SK-N-SH (cell line): ENCODE data around the gene ZNF540. TPM values are rescaled to one million over a fixed set of nuclear protein-coding genes. Genes with fewer than 3 reads are reported as not detected.

Experiments
- CTCF ChIA-PET: fragments of 300-600, 350-600 bp; formaldehyde crosslinking; extraction: SDS; loops from one replicate; lab custom pipeline; 2021; lab: Yijun Ruan, JAX
- POLR2A ChIA-PET: fragments of 350-600 bp; sonication (Branson Sonifier 250); formaldehyde crosslinking; extraction: SDS; loops from one replicate; lab custom pipeline; 2020; ENCODE audit warnings: antibody characterized with exemption, inconsistent platforms; lab: Yijun Ruan, JAX
- DNase-seq: peaks from one replicate; pipeline ENCODE4 v3.0.0; 2012
- H2AFZ ChIP-seq: fragments of 200-600 bp; sonication (generic); 2 replicates; pipeline ENCODE4 v1.8.1; 2016; ENCODE audit warnings: antibody characterized with exemption, mild to moderate bottlenecking, low read depth
- H3F3A ChIP-seq: fragments of 200-600 bp; sonication (generic); replicated peaks from 2 replicates; pipeline ENCODE3; 2016; ENCODE audit warnings: antibody characterized with exemption, mild to moderate bottlenecking; ENCODE audit not compliant: insufficient read depth
- H3K27ac ChIP-seq, 2 experiments: fragments of 200-500 bp in 1 of 2; fragments of 200-600 bp in 1 of 2; sonication (Bioruptor generic) in 1 of 2; sonication (generic), shearing (Covaris generic) in 1 of 2; 2 replicates each; pipeline versions ENCODE4 v1.5.1 to v1.6.1; 2014 to 2016; ENCODE audit warnings: low read depth in 2 of 2, inconsistent platforms in 1 of 2, low read length in 1 of 2, mild to moderate bottlenecking in 1 of 2, mixed read lengths in 1 of 2
- H3K27me3 ChIP-seq: fragments of 200-600 bp; sonication (generic), shearing (Covaris generic); 2 replicates; pipeline ENCODE4 v1.6.1; 2016; ENCODE audit warnings: mixed run types; ENCODE audit not compliant: insufficient read depth
- H3K36me3 ChIP-seq, 2 experiments: fragments of 200-500 bp in 1 of 2; fragments of 200-600 bp in 1 of 2; sonication (Bioruptor generic) in 1 of 2; sonication (generic) in 1 of 2; replicated peaks in 1 of 2; 2 replicates each; pipeline versions ENCODE3 to v1.5.1; 2014 to 2016; ENCODE audit warnings: low read length in 1 of 2, mild to moderate bottlenecking in 1 of 2; ENCODE audit not compliant: insufficient read depth in 2 of 2, control insufficient read depth in 1 of 2
- H3K4me1 ChIP-seq, 2 experiments: fragments of 200-500 bp in 1 of 2; fragments of 200-600 bp in 1 of 2; sonication (Bioruptor generic) in 1 of 2; sonication (generic), shearing (Covaris generic) in 1 of 2; 2 replicates each; pipeline versions ENCODE4 v1.5.1 to v1.6.1; 2014 to 2016; ENCODE audit warnings: low read depth in 1 of 2, low read length in 1 of 2, mixed run types in 1 of 2; ENCODE audit not compliant: insufficient read depth in 2 of 2, control insufficient read depth in 1 of 2
- H3K4me2 ChIP-seq: fragments of 200-600 bp; sonication (generic), shearing (Covaris generic); 2 replicates; pipeline ENCODE4 v1.6.1; 2017; ENCODE audit warnings: mixed run types
- H3K4me3 ChIP-seq, 2 experiments: fragments of 200-500 bp in 1 of 2; fragments of 200-600 bp in 1 of 2; sonication (Bioruptor generic) in 1 of 2; sonication (generic), shearing (Covaris generic) in 1 of 2; 2 replicates each; pipeline versions ENCODE4 v1.5.1 to v1.8.1; 2014 to 2016; ENCODE audit warnings: low read depth in 2 of 2, inconsistent platforms in 1 of 2, low read length in 1 of 2, mild to moderate bottlenecking in 1 of 2, mixed read lengths in 1 of 2, moderate library complexity in 1 of 2
- H3K79me2 ChIP-seq: fragments of 200-600 bp; sonication (generic); 2 replicates; pipeline ENCODE4 v1.8.1; 2017; ENCODE audit warnings: mild to moderate bottlenecking; ENCODE audit not compliant: insufficient read depth
- H3K9ac ChIP-seq: fragments of 200-600 bp; sonication (generic); 2 replicates; pipeline ENCODE4 v1.6.1; 2017; ENCODE audit warnings: mixed run types
- H3K9me2 ChIP-seq: fragments of 200-600 bp; sonication (generic); 2 replicates; pipeline ENCODE4 v1.6.1; 2017; ENCODE audit warnings: mixed run types
- H3K9me3 ChIP-seq: fragments of 200-600 bp; sonication (generic); 2 replicates; pipeline ENCODE4 v1.6.1; 2017; ENCODE audit warnings: mixed run types, mild to moderate bottlenecking, moderate library complexity
- H4K20me1 ChIP-seq: fragments of 200-600 bp; sonication (generic); 2 replicates; pipeline ENCODE4 v1.6.1; 2017; ENCODE audit warnings: mild to moderate bottlenecking, mixed run types; ENCODE audit not compliant: insufficient read depth
- CTCF ChIP-seq: fragments of 200-600 bp; sonication (generic); IDR thresholded peaks from 2 replicates; pipeline ENCODE4 v1.6.1; 2017; ENCODE audit warnings: antibody characterized with exemption, mild to moderate bottlenecking, moderate library complexity
- ELF1 ChIP-seq: IDR thresholded peaks from 2 replicates; pipeline ENCODE4 v1.4.0; 2012
- EP300 ChIP-seq, 2 experiments: IDR thresholded peaks; 2 replicates each; pipeline versions ENCODE4 v1.4.0 to v1.6.1; 2012; ENCODE audit warnings: borderline replicate concordance in 1 of 2, low read depth in 1 of 2, low read length in 1 of 2
- EZH2phosphoT487 ChIP-seq: fragments of 200-600 bp; sonication (generic); IDR thresholded peaks from 2 replicates; pipeline ENCODE4 v1.6.1; 2017; ENCODE audit warnings: low read depth, mixed run types, mild to moderate bottlenecking, antibody characterized with exemption, moderate library complexity, borderline replicate concordance
- GATA2 ChIP-seq: sonication (generic); formaldehyde crosslinking; IDR thresholded peaks from 2 replicates; pipeline ENCODE4 v1.5.0; 2020; ENCODE audit warnings: mild to moderate bottlenecking, missing genetic modification reagents
- JUND ChIP-seq: IDR thresholded peaks from 2 replicates; pipeline ENCODE4 v1.4.0; 2012
- MAX ChIP-seq: IDR thresholded peaks from 2 replicates; pipeline ENCODE4 v1.4.0; 2012; ENCODE audit warnings: low read depth
- NFIC ChIP-seq: IDR thresholded peaks from 2 replicates; pipeline ENCODE4 v1.4.0; 2012; ENCODE audit warnings: borderline replicate concordance
- NRF1 ChIP-seq: IDR thresholded peaks from 2 replicates; pipeline ENCODE4 v1.6.1; 2012; ENCODE audit warnings: low read depth, mild to moderate bottlenecking, low read length
- PBX3 ChIP-seq: IDR thresholded peaks from 2 replicates; pipeline ENCODE4; 2012
- POLR2AphosphoS5 ChIP-seq: IDR thresholded peaks from 2 replicates; pipeline ENCODE4 v1.6.1; 2012; ENCODE audit warnings: low read depth, low read length
- RAD21 ChIP-seq: IDR thresholded peaks from 2 replicates; pipeline ENCODE4 v1.6.1; 2012; ENCODE audit warnings: mild to moderate bottlenecking, low read length
- RCOR1 ChIP-seq: fragments of 150-350 bp; IDR thresholded peaks from 2 replicates; pipeline ENCODE4 v1.6.1; 2017; ENCODE audit warnings: antibody characterized with exemption, low read length
- REST ChIP-seq: IDR thresholded peaks from 2 replicates; pipeline ENCODE4 v1.6.1; 2012; ENCODE audit warnings: mild to moderate bottlenecking, low read depth, low read length, moderate library complexity
- RFX5 ChIP-seq: IDR thresholded peaks from 2 replicates; pipeline ENCODE4 v1.6.1; 2012; ENCODE audit warnings: mild to moderate bottlenecking, improper control_type of control experiment, low read length
- SIN3A ChIP-seq: IDR thresholded peaks from 2 replicates; pipeline ENCODE4 v1.6.1; 2012; ENCODE audit warnings: low read depth, mild to moderate bottlenecking, low read length, moderate library complexity, borderline replicate concordance
- ZBTB33 ChIP-seq: IDR thresholded peaks from 2 replicates; pipeline ENCODE4 v1.4.0; 2012; ENCODE audit warnings: low read depth, borderline replicate concordance
- WGBS: methylation state at CpG from one replicate; pipeline ENCODE4 v1.1.6; 2017; ENCODE audit warnings: low lambda C conversion rate; 5-methylcytosine and 5-hydroxymethylcytosine counted together
- polyA plus RNA-seq, 3 experiments: library from polyadenylated mRNA; depleted of rRNA; stranded (reverse); fragments of >200 nt; gene quantifications; 2 replicates each; pipeline ENCODE4 v1.2.3, GENCODE V29; 2012

ZNF540 gene
- polyA plus RNA-seq, 1 of the 3 experiments (the other 2 are of a cell fraction) = 0.08 TPM

GRCh38 chr19:37654629-37655300, 60.1 kb downstream of the ZNF540 start:
- H3K79me2 ChIP-seq = peaks cover 53% of the 10 kb centered on the region
- H2AFZ ChIP-seq = peak overlapping the region; percentile 95
- 2% methylated on average over 38 of the region's 40 CpGs for WGBS

GRCh38 chr19:37655301-37655688, 60.6 kb downstream of the ZNF540 start, which contains the start of gene ZFP30:
ZFP30 (minus strand) TSS chr19:37655465; CDS start chr19:37647822, 7,643 bp downstream.
- WGBS = 13% methylated on average over 19 of the region's 34 CpGs
- peak within 1 kb of the TSS; percentile 87 for H3K4me2 ChIP-seq
- POLR2A ChIA-PET = interaction anchor here (0.7 to 1.5 kb wide), 4 partner anchors 37 to 578 kb away, joined by 3 to 5 read pairs (median 3); partner anchors contain the start of genes ZNF540, ZNF571 and ZNF793
- TF ChIP-seq SIN3A (no peak; the same call in 1 of the 2 replicates), REST (no peak), ZBTB33 (no peak), RFX5 (no peak), GATA2 (CRISPR knock-in tag) (no peak), RCOR1 (0 out of 2 replicates have a peak, but pooled peaks have one; percentile 6), RAD21 (no peak), NRF1 (0 out of 2 replicates have a peak, but pooled peaks have one; percentile 51), PBX3 (no peak), EZH2phosphoT487 (no peak), CTCF (no peak), MAX (no peak; the same call in none of the 2 replicates), POLR2AphosphoS5 (peak; percentile 40), ELF1 (no peak), JUND (no peak)

More at GRCh38 chr19:37654629-37655300, 60.1 kb downstream of the ZNF540 start:
- DNase-seq = peak; percentile 58
- ChIA-PET CTCF (no interaction called here), POLR2A (interaction anchor here (0.7 to 1.5 kb wide), 4 partner anchors 38 to 577 kb away, joined by 3 to 5 read pairs (median 3); partner anchors contain the start of genes ZNF540, ZNF571 and ZNF793)
- peak overlapping the region; percentile 82 to 91 for H3K4me3 ChIP-seq
- peak overlapping the region; percentile 80 to 96 for H3K27ac ChIP-seq
- no peaks in the 10 kb centered on the region for H3K27me3 ChIP-seq
- H3K9ac ChIP-seq = peak overlapping the region; percentile 88
- no peak for TF ChIP-seq NFIC
- 0 out of 2 replicates have a peak, but pooled peaks have one; percentile 8 for TF ChIP-seq ELF1
- no peak for TF ChIP-seq RAD21
- TF ChIP-seq NRF1 = no peak
- no peak for TF ChIP-seq EP300 (IDR thresholded peaks at IDR 0.05; ENCODE audit: borderline replicate concordance in 1 of 2, low read depth in 1 of 2, low read length in 1 of 2)
- peaks cover 0 to 35% of the 10 kb centered on the region in 2 experiments for H3K36me3 ChIP-seq
- peaks cover 9% of the 10 kb centered on the region for H3F3A ChIP-seq
- no peaks in the 10 kb centered on the region for H4K20me1 ChIP-seq
- peak overlapping the region; percentile 87 for H3K4me2 ChIP-seq
- no peaks in the 10 kb centered on the region; a peak in 1 of 4 replicates for H3K4me1 ChIP-seq
- peaks cover 16% of the 10 kb centered on the region for H3K9me3 ChIP-seq
- H3K9me2 ChIP-seq = no peaks in the 10 kb centered on the region

More at GRCh38 chr19:37655301-37655688, 60.6 kb downstream of the ZNF540 start, which contains the start of gene ZFP30:
- Histone ChIP-seq H2AFZ (peak within 1 kb of the TSS; percentile 95), H3K36me3 (peaks cover 0 to 31% of the 10 kb centered on the region in 2 experiments), H3K9ac (peak within 1 kb of the TSS; percentile 88), H3K27ac (peak within 1 kb of the TSS; percentile 80 to 96), H3K4me3 (peak within 1 kb of the TSS; percentile 82 to 91), H4K20me1 (no peaks in the 10 kb centered on the region), H3K27me3 (no peaks in the 10 kb centered on the region), H3F3A (peaks cover 9% of the 10 kb centered on the region), H3K9me2 (no peaks in the 10 kb centered on the region), H3K79me2 (peaks cover 48% of the 10 kb centered on the region), H3K4me1 (no peaks in the 10 kb centered on the region; a peak in 1 of 4 replicates), H3K9me3 (peaks cover 16% of the 10 kb centered on the region)
- CTCF ChIA-PET = no interaction called here
- DNase-seq = peak; percentile 91
